GM18858 (cell line): ENCODE data around the gene MAFG.
A peak's percentile ranks its signal among the peaks of the same experiment; 100 is the strongest.

Source experiments
- ATAC-seq: cut with Tn5 transposase; IDR thresholded peaks from one replicate; pipeline ENCODE4 v1.9.1; 2021; ENCODE audit not compliant: unreplicated experiment

MAFG gene

DNA sequence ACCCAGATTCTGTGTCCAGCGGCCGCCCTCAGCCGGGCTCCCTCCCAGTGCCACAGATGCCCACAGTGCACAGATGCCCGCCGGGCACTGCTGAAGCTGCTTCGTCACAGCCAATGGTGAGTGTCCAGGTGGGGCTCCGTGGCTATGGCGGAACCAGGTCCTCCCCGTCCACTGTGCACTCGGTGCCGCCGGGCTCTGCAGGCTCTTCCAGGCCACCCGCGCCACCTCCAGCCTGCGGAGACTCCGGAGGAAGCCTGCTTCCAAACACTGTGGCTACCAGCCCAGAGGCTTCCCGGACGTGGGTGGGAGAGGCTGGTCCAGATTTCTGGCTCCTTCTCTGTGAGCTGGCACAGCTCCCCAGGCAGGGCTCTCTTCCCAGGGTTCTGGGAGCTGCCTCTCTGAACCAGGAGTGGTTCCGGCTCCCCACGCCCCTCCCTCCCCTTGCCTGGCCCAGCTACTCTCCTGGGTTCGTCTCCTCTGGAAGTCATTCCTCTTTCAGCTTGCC is 12.4 kb upstream of the MAFG start:
- ATAC-seq = no peak

DNA sequence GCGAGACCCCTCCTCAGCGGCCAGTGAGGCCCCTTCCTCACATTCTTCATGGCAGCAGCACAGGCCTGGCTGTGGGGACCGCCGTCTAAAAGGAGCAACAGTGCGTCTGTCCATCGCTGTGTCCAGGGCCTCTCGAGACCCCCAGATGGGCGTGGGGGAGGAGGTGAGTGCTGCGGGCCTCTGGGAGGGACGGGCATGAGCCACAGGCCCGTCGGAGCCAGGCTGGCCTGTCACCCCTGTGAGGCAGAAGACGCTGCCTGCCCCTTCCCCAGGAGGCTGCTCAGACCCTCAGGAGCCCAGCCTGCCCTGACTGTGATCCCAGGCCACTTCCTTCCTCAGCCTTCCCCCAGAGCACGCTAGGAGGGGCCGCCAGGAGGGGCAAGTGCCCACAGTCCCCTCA is 11.7 kb upstream of the MAFG start:
- no peak for ATAC-seq

DNA sequence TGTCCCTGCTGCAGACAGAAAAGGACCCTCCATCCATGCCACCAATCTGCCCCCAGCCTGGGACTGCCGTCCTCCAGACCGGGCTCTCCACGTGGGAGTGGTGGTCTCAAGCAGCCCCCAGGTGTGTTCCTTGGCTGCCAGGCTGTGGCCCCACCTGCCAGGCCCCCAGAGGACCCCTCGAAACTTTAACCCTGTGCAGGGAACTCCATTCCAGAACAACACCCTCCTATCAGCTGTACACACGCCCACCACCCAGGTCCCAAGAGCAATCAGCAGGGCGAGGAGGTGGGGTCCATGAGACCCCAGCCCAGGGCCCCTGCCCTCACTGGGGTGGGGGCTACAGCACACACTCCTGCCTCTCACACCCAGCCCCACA is 8.2 kb upstream of the MAFG start:
- no peak for ATAC-seq

DNA sequence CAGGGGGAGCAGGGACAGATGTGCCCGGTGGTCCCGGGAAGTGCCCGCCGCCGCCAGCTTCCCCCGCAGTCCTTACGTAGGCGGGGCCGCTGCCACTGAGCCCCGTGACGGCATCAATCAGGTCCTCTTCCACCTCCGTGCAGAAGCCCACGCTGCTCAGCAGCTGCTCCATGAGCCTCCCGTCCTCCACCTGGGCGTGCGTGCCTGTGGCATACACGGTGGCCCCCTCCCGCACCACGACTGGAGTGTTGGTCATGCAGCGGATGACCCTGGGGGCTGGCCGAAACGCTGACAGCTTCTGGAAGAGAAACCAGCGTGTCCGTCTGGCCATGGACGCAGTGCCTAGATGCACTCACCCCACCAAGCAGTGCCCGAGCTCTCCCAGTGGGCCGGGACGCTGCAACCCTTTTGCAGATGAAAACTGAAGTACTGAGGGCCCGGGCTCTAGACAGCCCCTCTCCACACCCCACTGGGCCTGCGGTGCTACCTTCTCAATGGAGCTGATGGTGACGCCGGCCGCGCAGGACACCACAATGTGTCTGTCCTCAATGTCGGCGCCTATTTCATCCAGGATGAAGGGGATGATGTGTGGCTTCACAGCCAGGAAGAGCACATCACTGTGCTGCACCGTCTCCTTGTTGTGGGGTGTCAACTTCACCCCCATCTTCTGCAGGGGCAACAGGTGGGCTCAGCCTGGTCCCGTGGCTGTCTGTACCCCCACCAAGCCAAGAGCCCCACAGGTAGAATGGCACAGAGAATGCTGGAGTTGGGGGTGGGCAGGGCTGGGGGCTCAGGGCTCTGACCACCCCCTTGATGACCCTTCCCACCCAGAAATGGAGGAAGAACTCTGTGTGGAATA is 7.5 kb upstream of the MAFG start:
- ATAC-seq = no peak

DNA sequence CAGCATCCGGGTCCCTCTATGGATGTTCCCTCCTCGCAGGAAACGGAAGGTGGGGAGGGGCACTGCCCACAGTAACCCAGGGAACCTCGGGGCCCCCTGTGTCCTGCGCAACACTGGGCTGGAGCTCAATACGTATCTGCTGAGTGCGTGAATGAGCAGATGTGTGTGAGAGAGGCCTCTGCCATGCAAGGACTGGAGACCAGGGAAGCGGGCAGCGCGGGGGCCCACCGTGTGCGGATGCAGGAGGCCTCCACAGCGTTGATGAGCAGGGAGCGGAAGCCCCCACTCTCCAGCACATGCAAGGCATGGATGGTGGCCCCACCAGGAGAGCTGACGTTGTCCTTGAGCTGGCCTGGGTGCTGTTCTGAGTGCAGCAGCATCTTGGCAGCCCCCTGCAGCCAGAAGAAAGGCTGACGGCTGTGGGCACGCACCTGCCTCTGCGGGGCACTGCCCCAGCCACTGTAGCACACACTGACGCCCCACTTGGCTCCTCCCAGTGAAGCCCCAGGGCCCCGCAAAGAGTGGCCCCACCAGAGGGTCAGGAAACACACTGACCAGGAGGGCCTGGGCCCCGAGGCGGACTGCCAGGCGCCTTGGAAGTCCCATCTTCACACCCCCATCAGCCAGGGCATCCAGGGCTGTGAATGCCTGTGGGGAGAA is 6.7 kb upstream of the MAFG start:
- no peak for ATAC-seq

DNA sequence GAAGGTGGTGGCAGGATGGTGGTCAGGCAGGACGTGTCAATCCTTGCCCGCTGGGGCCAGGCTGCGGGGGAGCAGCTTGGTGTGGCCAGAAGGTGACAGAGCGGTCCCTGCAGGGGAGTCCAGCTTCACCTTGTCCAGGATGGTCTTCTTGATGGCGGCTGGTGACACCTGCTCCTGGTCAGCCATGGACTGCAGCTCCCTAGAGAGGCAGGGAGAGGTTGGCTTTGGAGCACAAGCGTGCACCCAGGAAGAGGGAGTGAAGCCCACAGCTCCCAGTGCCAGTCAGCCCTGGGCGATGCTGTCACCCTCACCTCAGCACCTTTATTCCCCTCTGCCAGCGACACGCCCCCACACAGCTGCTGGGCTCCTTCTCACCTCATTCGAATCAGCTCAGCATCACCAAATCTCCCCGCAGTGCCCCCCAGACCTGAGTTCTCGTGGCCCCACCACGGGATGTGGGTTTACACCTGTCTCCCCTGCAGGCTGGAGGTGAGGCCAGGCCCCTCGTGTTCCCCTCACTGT is 5.7 kb upstream of the MAFG start:
- ATAC-seq = no peak

DNA sequence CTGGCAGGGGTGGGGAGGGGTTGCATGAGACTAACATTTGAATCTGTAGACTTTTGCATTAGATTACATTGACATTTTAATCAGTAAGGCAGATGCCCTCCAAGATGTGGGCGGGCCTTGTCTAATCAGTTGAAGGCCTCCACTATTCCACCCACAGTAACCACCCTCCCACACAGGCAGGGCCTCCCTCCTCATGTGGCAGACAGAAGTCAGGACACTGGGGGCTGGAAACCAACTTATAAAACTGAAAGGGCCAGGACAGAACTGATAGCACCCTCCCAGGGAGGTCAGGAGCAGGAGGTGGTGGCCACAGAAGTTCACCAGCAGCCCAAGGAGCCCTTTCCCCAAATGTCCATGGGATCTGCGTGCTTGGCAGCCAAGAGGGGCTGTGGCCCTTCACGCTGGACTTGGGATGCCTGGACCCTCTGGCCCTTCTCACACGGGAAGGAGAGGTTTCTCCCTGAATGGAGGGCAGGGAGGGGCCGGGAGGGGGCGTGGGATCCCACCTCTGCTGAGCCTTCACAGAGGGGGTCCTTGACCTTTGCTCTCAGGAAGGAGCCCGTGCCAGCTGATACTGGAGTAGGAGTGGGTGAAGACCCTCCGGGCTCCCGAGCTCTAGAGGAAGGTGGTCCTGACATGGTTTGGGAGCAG is 4.9 kb upstream of the MAFG start:
- no peak for ATAC-seq

DNA sequence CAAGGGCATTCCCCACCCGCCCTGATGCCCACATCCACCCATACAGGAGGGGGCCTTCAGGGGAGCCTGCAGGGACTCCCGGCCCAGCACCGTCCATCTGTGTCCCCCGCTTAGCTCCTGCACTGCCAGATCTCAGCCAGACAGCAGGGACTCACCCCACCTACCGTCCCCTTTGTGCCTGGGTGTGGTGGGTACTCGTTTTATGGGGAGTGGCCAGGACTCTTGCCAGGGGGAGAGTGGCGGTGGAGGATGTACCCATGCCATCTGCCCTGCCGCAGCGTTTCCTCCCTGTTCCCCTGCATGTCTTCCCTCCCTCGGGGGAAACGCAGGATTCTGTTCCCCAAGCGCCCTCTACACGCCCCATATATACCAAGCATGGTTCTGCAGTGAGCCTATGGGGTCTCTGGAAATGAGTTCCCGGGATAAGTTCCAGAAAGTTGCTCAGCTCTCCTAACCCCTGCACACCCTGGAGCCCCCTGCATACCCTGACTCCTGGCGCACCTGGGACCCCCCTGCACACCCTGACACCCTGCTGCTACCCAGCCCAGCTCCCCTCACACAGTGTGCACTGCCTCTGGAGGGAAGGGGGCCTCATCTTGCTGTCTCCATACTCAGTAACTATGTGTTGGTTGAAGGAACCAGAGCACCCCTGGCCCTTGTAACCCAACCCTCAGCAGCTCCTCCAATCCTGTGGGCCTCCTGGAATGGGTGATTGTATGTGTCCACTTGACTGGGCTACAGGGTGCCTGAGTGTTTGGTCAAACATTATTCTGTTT is 4.2 kb upstream of the MAFG start:
- ATAC-seq = no peak

DNA sequence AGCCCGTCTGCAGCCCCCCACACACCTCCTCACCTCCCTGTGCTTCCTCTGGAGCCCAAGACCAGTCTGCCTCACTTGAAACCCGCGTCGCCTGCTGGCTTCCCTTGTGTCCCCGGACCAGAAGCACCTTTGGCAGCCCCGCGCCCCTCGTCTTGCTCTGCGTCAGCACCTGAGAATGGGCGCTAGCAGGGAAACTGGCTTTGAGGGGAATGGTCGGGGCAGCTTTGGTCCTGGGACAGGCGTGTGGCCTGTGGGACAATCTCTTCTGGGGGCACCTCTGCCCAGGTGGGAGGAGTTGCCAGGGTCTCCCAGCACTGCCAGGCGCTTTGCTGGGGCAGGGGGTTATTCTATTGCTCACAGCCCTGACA is 3.6 kb upstream of the MAFG start:
- no peak for ATAC-seq

DNA sequence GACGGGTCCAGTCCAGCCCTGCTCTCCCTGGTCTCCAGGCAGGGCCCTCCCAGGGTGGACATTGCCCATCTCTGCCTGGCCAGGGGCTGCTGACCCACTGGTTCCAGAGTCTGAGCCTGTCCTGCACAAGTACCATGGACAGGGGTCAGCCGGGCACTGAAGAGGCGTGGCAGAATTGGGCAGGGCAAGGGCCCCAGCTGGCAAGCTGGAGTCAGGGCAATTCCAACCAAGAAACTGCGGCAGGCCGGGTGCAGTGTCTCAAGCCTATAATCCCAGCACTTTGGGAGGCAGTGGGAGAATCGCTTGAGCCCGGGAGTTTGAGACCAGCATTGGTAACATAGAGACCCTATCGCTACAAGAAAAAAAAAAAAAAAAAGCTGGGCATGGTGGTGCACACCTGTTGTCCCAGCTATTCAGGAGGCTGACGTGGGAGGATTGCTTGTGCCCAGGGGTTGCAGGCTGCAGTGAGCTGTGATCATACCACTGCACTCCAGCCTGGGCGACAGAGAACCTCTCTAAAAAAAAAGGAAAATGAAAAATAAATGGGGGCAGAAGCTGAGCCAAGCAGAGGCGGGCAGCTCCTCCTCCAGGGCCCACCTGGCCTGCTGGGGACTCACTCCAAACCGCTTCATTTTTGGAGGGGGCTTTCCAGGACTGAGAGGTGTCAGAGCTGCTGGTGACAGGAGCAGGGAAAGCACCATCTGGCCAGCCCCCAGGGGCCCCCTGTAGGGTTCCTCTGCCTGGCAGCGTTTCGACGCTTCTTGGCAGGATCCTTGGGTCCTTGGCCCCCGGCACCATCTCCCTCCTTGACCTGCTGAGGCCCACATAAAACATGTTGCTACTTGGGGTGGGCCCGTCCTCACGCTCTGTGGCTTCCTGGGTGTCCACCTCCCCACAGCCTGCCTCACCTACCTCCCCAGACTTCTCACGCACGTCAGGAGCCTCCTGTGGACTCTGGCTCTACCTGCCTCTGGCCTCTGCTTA is 2.9 kb upstream of the MAFG start:
- ATAC-seq = no peak

DNA sequence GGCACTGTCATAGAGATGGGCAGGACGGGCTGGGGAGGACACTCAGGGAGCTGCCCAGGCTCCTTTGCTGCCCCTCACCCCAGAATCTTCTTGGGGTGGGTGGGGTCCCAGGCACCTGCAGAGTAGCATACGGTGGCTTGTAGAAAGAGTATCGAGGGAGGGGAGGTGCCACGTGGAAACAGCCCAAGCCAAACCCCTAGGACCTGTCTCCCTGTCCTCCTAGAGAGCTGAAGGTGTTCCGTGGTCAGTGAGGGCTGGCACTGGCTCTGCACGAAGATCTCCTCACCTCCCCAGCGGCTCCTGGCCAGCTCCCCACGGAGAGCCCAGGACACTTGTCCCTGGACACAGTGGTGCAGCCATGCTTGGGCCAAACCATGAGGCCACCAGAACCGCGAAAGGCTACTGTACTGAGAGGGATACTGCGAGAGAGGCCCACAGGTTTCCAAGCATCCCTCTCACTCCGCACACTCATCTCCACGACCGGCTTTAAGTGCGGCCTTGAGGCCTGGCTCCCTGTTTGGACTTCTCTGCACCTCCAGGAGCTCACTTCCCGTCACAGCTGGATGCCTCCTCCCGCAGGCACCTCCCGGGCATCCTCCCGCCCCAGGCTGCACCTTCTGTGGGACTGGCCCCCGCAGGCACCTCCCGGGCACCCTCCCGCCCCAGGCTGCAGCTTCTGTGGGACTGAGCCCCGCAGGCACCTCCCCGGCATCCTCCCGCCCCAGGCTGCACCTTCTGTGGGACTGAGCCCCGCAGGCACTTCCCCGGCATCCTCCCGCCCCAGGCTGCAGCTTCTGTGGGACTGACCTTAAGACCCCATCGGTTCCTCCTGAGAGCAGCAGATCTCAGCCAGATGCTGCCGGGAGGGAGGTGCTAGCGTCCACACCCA is 2.0 kb upstream of the MAFG start:
- no peak for ATAC-seq

DNA sequence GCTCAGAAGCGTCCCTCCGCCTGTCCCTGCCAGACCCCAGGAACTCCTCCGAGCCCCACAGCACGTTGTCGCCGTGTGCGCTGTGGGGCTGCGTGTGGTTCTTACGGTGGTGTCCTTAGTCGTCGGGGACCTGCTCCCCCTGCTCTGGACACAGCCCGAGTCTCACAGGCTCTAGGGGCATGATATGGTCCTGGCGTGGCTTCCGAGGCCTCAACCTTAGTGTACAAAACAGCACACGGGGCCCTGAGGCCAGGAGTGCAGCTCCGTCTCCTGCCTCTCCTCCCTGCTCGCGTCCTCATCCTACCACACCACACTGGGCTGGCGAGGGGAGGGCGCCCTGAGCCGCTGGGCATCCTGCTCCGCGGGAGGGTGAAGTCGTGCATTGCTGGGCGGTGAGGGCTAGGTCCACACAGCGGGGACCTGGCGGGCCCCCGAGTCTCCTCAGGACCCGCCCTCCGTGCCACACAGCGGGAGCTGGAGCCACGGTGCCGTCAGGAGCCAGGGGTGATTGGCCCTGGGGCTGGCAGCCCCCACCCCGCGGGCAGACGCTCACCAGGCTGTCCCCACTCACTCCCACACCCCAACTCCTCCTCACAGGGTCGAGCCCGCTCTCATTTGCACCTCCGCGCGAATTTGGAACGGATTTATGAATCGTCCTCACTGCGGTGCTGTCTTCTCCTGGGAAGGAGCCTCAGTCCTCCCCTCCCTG is 1.2 kb upstream of the MAFG start:
- ATAC-seq = no peak

DNA sequence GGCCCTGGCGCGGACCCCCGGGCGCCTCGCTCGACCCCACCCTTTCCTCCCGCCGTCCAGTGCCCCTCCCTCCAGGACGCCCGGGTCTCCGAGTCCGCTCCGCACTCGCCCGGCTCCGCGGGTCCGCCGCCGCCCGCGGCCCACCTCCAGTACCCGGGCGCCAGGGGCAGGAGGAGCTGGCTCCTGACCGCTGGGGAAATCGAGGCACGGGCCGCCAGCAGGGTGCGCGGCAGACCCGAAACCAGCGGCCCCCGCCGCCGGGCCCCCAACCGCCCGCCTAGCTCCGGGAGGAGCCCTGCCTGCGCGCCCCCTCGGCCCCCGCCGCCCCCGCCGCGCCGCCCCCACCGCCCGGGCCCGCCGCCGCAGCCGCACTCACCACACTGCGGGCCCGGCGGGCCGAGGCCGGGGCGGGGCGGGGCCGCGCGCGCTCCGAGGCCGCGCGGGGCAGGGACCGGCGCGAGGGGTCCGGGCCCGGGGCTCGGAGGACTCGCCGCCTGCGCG is 333 bp downstream of the MAFG start:
- ATAC-seq = no peak

DNA sequence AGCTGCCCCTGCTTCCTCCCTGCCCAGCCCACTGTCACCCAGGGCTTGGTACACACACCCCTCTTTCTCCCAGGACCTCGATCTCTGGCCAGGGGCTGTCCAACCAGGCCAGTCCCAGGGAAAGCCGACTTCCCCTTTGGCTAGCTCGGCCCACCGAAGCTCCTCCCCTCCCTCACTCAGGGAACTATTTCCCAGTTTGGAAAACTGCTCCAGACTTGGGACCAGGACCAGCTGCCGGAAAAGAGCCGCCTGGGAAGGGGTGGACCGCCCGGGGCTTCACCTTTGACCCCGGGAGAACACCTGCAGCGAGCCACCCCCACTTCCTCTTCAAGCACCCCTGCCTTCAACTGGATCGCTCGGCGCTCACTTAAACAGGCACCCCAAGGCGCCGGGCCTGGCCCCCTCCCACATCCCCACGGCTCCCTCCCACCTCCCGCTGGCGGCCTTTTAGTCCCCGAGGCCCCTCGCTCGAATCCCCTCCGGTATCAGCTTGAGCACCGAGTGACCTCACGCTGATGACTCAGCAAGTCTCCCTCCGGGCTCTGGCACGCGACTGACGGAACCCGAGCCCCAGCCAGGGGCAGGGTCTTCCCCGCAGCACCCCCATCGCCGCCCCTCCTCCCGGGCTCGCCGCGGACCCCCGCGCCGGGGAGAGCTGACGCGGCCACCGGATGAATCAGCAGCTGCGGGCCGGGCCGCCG is 934 bp downstream of the MAFG start:
- peak; percentile 17 for ATAC-seq

DNA sequence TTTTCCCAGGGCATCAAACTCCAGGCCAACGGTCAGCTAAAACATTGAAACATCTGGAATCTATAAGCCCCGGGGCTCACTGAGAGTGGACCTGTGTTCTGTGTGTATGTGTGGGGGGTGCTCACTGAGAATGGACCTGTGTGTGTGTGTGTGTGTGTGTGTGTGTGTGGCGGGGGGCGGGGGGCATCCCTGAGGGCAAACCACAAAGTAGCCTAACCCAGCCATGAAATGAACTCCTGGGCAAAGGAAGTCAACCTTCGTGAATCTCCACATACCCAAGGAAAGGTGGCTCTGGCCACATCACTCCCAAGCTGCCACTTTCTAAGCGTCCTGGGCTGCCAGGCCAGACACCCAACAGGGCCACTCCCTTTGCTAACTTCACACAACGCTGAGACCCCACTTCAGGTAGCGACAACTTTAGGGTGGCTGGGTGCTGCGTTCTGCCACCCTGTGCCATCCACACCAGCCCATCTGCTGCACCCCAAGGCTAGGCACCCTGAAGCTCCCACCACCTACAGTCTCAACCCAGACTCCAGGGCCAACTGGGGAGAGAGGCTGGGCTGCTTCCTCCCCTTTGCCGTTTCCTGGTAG is 1.6 kb downstream of the MAFG start:
- ATAC-seq = no peak

DNA sequence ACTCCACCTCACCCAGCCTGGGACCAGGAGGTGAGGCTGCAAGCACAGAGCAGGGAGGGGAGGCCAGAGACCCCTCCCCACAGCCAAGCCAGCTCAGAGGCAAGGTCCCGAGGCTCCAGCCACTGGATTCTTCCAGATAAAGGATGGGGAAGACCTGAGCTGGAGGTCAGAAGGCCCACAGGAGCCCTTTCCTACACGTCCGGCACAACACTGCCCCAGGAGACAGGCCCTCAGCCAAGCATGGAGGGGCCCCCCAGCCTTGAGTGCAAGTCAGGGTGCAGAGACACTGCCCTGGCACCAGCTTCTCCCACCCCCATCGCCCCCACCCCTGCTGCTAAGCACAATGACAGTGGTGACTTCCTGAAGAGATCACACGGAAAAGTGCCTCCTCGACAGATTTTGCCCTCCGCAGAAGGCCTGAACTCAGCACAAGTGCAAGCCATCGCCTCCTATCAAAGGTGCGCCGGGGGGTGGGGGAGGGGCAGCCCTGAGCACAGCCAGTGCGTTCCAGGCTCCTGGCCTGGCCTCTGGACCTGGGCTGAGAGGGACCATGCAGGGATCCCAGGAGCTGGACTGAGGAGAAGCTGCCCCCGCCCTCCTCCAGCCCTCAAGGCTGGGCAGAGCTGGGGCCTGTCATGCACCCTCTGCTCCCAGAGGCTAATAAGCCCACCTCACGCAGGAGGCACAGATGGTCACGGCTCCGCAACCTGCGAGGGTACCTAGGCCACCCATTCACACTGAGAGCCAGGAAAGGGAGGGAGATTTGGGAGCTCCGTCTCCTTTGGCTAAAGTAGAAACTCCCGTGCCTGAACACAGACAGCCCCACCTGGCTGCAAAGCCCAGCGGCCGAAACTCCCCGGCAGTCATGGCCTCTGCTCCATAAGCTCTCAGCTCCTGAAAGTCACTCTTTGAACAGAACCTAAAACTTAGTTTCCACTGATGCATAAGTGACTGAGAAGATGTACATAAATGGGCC is 2.7 kb downstream of the MAFG start:
- ATAC-seq = no peak
